ENCODE measurements around the gene BEND7.
"Not testable (repeated sequence)": the region's sequence is repeated elsewhere in the genome, so short reads cannot be mapped to it uniquely, and the experiment has no call there.

BEND7 gene

GRCh38 chr10:13475124-13475523, 53.7 kb downstream of the BEND7 start:
- DNase-seq, result no peak

- DNase-seq, result no peak
Measured at GRCh38 chr10:13473986-13474385, 54.8 kb downstream of the BEND7 start.

DNA sequence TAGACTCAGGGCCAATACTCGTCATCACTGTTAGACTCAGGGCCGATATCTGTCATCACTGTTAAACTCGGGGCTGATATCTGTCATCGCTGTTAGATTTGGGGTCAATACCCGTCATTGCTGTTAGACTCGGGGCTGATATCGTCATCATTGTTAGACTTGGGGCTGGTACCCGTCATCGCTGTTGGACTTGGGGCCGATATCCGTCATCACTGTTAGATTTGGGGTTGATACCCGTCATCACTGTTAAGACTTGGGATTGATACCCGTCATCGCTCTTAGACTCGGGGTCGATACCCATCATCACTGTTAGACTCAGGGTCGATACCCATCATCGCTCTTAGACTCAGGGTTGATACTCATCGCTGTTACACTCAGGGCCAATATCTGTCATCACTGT, 56.5 kb downstream of the BEND7 start:
- DNase-seq, result no peak

- DNase-seq, result no peak
Measured at GRCh38 chr10:13470270-13470669, 58.5 kb downstream of the BEND7 start.

GRCh38 chr10:13462551-13462950, 66.3 kb downstream of the BEND7 start:
- DNase-seq, result no peak

- DNase-seq, result no peak
Measured at GRCh38 chr10:13458687-13459012, 70.2 kb downstream of the BEND7 start.

DNA sequence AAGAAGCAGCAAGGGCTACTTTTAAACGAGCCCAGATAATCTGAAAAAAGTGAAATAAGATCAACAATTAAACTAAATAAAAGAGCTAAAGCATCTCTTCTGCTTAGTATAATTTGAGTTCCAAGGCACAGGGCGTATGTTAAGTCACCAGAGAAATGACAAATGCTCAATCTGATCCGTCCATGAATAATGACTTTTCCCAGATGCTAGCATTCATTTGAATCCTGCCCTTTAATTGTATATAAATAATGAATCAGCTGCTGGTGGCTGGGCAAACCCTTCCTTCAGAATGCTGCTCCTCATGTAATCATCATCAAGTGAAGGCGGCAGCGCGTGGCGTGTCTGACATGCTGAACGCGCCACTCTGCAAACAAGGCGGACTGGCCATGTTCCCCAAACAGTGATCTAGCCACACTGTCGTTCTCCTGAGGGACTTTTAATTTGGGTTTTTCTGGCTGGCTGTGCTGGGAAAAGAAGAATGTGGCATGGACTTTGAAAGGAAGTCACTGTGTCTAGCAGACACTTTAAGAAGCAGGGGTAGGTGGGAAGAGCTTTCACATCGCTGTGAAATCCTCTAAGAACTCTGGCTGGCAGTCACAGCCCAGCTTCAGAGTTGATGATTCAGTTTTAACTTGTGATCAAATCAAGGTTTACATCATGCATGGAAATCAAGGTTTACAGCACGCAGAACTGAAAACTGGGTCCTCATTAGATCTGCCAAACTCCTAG, 70.7 kb downstream of the BEND7 start:
- no peak for DNase-seq

GRCh38 chr10:13453896-13454295, 74.9 kb downstream of the BEND7 start:
- DNase-seq, result no peak

- DNase-seq, result no peak
Measured at GRCh38 chr10:13450069-13450468, 78.7 kb downstream of the BEND7 start.

- no peak for DNase-seq
Measured at GRCh38 chr10:13449296-13449695, 79.5 kb downstream of the BEND7 start.

DNA sequence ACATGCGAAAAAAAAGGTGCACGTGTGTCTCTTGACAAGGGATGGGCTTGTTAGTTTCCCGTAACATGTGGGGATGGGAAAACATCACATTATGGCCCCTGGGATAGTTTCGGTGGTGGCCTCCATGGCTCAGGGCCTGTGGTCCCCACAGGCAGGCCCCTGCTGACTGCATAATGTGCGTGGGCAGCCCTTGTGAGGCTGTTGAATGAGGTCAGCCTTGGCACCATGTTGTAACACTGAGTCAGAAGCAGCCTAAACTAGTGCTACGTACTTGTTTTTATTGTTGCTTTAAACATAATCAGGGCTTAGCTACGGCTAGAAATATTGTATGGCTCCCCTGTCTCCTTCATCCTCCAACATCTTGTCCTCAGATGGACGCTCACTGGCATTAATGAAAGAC, 80.6 kb downstream of the BEND7 start:
- DNase-seq, result no peak

- no peak for DNase-seq
Measured at GRCh38 chr10:13445656-13446400, 83.0 kb downstream of the BEND7 start.

GRCh38 chr10:13441476-13441875, 87.3 kb downstream of the BEND7 start:
- DNase-seq, result no peak

GRCh38 chr10:13440185-13441061, 88.4 kb downstream of the BEND7 start:
- DNase-seq, result peak; percentile 48

DNA sequence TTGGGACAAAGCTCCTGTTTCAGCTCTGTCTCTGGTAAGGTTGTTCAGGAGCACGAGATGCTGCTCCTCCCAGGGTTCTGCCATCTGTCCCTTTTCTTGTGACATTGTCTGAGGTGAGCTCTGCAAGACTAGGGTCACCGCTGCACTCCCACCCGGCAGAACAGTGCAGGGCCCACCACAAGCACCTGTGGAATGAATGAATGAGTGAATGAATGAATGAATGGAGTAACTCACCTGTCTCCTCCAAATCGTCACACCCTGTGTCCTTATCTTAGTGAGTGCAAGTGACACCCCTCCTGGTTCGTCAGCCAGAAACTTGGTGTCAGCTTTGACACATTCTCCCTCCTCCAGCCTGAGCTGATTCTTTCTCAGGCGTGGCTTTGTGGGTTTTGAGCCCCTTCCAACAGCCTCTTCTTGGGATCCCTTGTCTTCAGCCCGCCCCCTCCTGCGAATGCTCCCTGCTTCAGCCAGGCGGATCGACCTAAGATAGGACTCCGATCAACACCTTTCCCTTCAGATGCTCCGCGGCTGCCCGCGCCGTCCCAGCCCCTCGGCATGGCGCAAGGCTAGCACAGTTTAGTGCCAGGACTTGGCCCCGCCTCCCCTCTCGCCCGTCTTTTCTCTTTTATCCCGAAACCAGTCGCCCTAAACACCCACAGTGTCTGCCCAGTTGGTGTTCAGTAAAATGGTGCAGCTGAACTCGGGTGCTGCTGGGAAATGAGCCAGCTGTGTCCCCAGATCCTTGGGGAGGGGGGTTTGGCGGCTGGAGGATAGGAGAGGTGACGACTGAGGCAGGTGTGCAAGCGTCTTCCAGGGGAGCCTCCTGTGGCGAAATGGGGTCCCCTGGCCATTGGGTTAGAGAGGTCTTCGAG, 89.3 kb downstream of the BEND7 start:
- DNase-seq, result no peak

- DNase-seq, result no peak
Measured at GRCh38 chr10:13437026-13437555, 91.7 kb downstream of the BEND7 start.

GRCh38 chr10:13427943-13428342, 100.9 kb downstream of the BEND7 start:
- DNase-seq, result not testable (repeated sequence)

DNA sequence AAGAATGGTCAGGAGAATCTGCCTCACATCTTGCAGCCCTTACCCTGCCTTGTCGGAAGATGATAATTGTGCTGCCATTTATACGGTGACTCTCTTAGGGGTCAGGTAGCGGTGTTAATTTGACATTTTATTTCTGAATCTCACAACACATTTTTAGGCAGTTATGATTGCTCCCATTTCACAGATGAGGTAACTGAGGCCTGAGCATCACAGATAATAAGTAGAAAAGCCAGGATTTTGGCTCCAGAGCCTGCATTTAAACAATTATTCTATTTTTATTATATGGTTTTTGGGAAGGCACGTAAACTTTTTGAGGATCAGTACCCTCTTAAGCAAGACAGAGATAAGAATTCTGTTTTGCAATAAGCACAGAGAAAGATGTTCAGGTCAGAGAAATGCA, 103.4 kb downstream of the BEND7 start:
- no peak for DNase-seq

GRCh38 chr10:13422800-13423199, 106.0 kb downstream of the BEND7 start:
- no peak for DNase-seq

DNA sequence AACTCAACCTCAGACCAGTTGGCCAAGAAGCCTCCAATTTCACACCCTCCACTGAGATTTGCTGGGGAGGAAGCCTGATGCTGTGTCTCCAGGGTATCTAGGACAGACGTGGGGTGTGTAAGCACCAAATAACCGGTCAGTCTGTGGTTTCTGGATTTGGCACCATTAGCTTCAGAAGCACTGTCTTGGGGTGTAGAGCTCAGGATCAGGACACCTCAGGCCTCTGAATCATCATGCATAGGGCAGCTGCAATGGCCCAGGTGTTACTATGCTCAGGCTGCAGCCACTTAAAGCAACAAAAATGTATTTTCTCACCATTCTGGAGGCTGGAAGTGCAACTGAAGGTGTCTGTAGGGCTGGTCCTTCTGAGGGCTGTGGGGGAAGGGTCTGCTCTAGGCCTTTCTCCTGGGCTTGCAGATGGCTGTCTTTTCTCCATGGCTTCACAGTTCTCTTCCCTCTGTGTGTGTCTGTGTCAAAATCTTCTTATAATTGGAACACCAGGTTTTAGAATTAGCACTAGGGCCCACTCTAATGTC, 107.4 kb downstream of the BEND7 start:
- no peak for DNase-seq

- no peak for DNase-seq
Measured at GRCh38 chr10:13420532-13421307, 108.1 kb downstream of the BEND7 start.

Measured in hematopoietic multipotent progenitor cell treated with erythropoietin and hydrocortisone succinate and interleukin-3 and kit ligand, for 8 days (in vitro differentiated cells).